Stimulated activated naive CD8-positive, alpha-beta T cell treated with anti-CD3 and anti-CD28 coated beads, Interleukin-15, amount 100 ng/mL, for 72 hours (primary cell): ENCODE data around the gene CCL23.

Experiments
- ATAC-seq: fragments of 150-1000 bp; cut with Tn5 transposase; 2 replicates; pipeline ENCODE4 v1.10.0; 2021; ENCODE audit warnings: mild to moderate bottlenecking, moderate library complexity
- DNase-seq, 2 donors: peaks; one replicate each; pipeline ENCODE4 v3.0.0; 2021 to 2022
- H3K27ac Mint-ChIP-seq, 2 donors: one replicate each; pipeline ENCODE4 v1.8.0; 2022; ENCODE audit warnings: mild to moderate bottlenecking in 2 of 2, mixed read lengths in 2 of 2, moderate library complexity in 2 of 2
- H3K27me3 Mint-ChIP-seq: one replicate; pipeline ENCODE4 v1.8.0; 2022; ENCODE audit warnings: mixed read lengths
- H3K4me1 Mint-ChIP-seq: one replicate; pipeline ENCODE4 v1.8.0; 2022; ENCODE audit warnings: mild to moderate bottlenecking, mixed read lengths
- H3K4me3 Mint-ChIP-seq, 2 donors: one replicate each; pipeline ENCODE4 v1.8.0; 2022; ENCODE audit warnings: mild to moderate bottlenecking in 2 of 2, mixed read lengths in 2 of 2, moderate library complexity in 1 of 2
- H3K9me3 Mint-ChIP-seq, 2 donors: one replicate each; pipeline ENCODE4 v1.8.0; 2022; ENCODE audit warnings: mixed read lengths in 2 of 2

CCL23 gene

GRCh38 chr17:35986643-35987042 lies 31.1 kb downstream of the CCL23 start, which contains the start of gene CCL14:
CCL14 (minus strand) TSS chr17:35986729; CDS start chr17:35986649, 80 bp downstream.
- H3K4me3 Mint-ChIP-seq: no peak within 1 kb of the TSS
- ATAC-seq (no peak), DNase-seq (no peak)
- no peaks in the 10 kb centered on the region for H3K4me1 Mint-ChIP-seq
- peaks cover 9% of the 10 kb centered on the region for H3K27me3 Mint-ChIP-seq
- no peak within 1 kb of the TSS for H3K27ac Mint-ChIP-seq
- H3K9me3 Mint-ChIP-seq: peaks cover 5 to 17% of the 10 kb centered on the region in 2 donors

- Mint-ChIP-seq H3K9me3 (peaks cover 5 to 8% of the 10 kb centered on the region in 2 donors), H3K27ac (no peak overlapping the region), H3K4me1 (no peaks in the 10 kb centered on the region), H3K27me3 (no peaks in the 10 kb centered on the region), H3K4me3 (no peak overlapping the region)
- DNase-seq (no peak), ATAC-seq (no peak)
These were observed 33.6 kb downstream of the CCL23 start for GRCh38 chr17:35984140-35984539.

DNA sequence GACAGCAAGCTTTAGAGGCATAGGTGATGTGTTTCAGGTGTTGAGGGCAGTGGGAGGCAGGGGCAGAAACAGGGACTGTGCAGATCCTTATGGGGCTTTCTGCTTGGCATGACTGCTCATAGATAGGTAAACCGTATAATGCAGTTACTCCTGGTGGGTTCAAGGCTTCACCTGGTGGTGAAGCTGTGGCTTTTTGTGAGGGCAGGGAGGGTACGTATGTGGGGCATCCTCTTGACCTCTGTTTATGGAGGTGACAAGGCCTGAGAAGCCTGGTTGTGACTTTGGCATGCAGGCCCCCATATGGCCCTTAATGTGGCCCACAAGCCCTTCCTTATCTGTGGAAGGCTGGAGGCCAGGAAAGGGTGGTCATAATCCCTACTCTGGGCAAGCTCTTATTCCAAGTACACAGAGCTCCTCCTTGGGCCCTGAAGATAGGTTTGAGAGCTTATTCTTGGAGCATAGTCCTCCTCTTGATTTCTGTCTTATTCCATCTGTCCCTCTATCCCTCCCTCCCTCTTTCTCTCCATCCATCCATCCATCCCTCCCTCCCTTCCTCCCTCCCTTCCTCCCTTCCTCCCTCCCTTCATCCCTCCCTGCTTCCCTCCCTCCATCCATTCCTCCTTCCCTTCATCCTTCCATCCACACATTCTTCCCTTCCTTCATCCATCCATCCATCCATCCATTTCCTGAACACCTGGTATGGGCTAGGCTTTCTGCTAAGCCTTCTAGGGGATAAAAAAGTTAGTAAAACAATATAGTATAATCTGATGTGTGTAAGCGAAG lies 35.2 kb downstream of the CCL23 start:
- Mint-ChIP-seq H3K4me1 (no peaks in the 10 kb centered on the region), H3K9me3 (no peaks in the 10 kb centered on the region), H3K27ac (peak overlapping the region in 1 of 2 donors; percentile 78), H3K27me3 (peaks cover 7% of the 10 kb centered on the region), H3K4me3 (no peak overlapping the region)
- no peak for ATAC-seq
- no peak for DNase-seq

DNA sequence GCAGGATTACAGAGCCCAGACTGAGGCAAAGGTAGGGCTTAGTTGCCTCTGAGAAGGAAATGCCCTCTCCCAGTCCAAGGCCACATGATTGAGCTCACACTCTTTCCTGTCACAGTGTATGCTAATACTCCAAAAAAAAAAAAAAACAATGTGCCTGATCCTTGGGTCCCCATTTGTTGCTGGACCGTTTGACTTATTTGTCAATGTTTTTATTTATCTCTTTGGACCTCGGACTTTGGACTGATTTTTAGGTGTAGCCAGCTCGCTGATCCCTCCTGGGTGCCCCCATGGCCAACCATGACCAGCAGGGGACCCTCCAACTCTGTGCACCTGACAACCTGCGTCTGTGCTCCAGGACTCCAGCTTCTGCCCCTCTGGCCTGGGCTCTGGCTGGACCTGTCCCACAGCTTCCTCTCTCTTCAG lies 35.9 kb downstream of the CCL23 start:
- ATAC-seq: no peak
- Mint-ChIP-seq H3K9me3 (no peaks in the 10 kb centered on the region), H3K4me1 (no peaks in the 10 kb centered on the region)

DNA sequence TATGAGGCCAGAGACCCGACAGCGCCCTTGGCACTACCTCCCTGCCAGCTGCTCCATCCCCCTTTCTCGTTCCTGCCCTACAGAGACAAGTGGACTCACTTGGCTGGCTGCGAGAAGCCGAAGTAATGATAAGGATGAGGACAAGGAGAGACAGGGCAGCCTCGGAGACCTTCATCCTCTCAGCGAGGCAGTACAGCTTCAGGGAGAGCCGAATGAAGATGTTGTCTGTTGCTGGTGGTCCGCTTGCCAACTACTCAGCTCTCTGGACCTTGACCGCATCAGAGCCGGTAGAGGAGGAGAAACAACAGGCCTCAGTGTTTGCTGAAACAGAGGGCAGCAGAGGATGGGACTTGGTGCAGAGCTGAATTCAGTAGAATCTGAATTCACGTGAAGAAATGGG lies 36.5 kb downstream of the CCL23 start, which contains the start of gene CCL16:
TSS of gene CCL16 (minus strand) at position 252 of the 400 bp plus-strand sequence. CDS start at position 175, 77 bp downstream.
- H3K27ac Mint-ChIP-seq: peak within 1 kb of the TSS in 1 of 2 donors; percentile 78

More for the DNA sequence above, 35.9 kb downstream of the CCL23 start:
- Mint-ChIP-seq H3K27me3 (peaks cover 8% of the 10 kb centered on the region), H3K4me3 (no peak overlapping the region), H3K27ac (peak overlapping the region in 1 of 2 donors; percentile 78)
- peak in 1 of 2 donors; percentile 12 for DNase-seq

GRCh38 chr17:35978346-35978745 lies 39.4 kb downstream of the CCL23 start:
- H3K27me3 Mint-ChIP-seq: peaks cover 8% of the 10 kb centered on the region
- no peaks in the 10 kb centered on the region for H3K4me1 Mint-ChIP-seq
- ATAC-seq (no peak), DNase-seq (no peak)
- H3K27ac Mint-ChIP-seq: no peak overlapping the region
- no peak overlapping the region for H3K4me3 Mint-ChIP-seq
- no peaks in the 10 kb centered on the region for H3K9me3 Mint-ChIP-seq

More for the DNA sequence above, 36.5 kb downstream of the CCL23 start, which contains the start of gene CCL16:
- Mint-ChIP-seq H3K9me3 (no peaks in the 10 kb centered on the region), H3K27me3 (peaks cover 8% of the 10 kb centered on the region), H3K4me1 (no peaks in the 10 kb centered on the region), H3K4me3 (no peak within 1 kb of the TSS)
- ATAC-seq: no peak
- DNase-seq: no peak

- Mint-ChIP-seq H3K9me3 (no peaks in the 10 kb centered on the region), H3K4me1 (no peaks in the 10 kb centered on the region), H3K27ac (no peak overlapping the region), H3K4me3 (no peak overlapping the region), H3K27me3 (peaks cover 8% of the 10 kb centered on the region)
- DNase-seq (no peak), ATAC-seq (no peak)
These were observed 40.3 kb downstream of the CCL23 start for GRCh38 chr17:35977509-35977908.

GRCh38 chr17:35973333-35974260 lies 44.2 kb downstream of the CCL23 start:
- no peak overlapping the region for H3K4me3 Mint-ChIP-seq
- H3K9me3 Mint-ChIP-seq: no peaks in the 10 kb centered on the region
- peaks cover 8% of the 10 kb centered on the region for H3K27me3 Mint-ChIP-seq
- no peak overlapping the region for H3K27ac Mint-ChIP-seq
- H3K4me1 Mint-ChIP-seq: peaks cover 10% of the 10 kb centered on the region
- DNase-seq (no peak), ATAC-seq (no peak)

GRCh38 chr17:35972945-35973332 lies 44.8 kb downstream of the CCL23 start:
- ATAC-seq (no peak), DNase-seq (no peak)
- Mint-ChIP-seq H3K27me3 (peaks cover 4% of the 10 kb centered on the region), H3K9me3 (no peaks in the 10 kb centered on the region), H3K4me1 (peaks cover 10% of the 10 kb centered on the region), H3K27ac (peak overlapping the region in 1 of 2 donors; percentile 38), H3K4me3 (no peak overlapping the region)

DNA sequence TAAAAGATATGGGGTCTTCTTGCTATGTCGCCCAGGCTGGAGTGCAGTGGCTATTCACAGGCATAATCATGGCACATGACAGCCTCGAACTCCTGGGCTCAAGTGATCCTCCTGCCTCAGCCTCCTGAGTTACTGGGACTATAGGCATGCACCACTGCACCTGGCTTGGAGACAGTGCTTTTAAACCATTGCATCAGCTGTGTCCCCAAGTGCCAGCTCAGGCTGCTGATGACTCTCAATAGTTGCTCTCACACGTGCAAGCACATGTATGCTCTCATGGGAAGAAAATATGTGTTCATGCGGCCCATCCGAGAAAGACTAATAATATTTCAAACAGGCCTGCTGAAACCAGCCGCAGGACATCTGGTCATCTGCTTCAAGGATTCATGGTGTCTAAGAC lies 45.2 kb downstream of the CCL23 start:
- H3K9me3 Mint-ChIP-seq: no peaks in the 10 kb centered on the region
- no peak for ATAC-seq
- peaks cover 10% of the 10 kb centered on the region for H3K4me1 Mint-ChIP-seq
- H3K27ac Mint-ChIP-seq: no peak overlapping the region
- no peak overlapping the region for H3K4me3 Mint-ChIP-seq
- peaks cover under 1% of the 10 kb centered on the region for H3K27me3 Mint-ChIP-seq
- no peak for DNase-seq

GRCh38 chr17:35972066-35972465 lies 45.7 kb downstream of the CCL23 start:
- DNase-seq: no peak
- ATAC-seq: no peak
- H3K4me3 Mint-ChIP-seq: no peak overlapping the region
- H3K4me1 Mint-ChIP-seq: peaks cover 10% of the 10 kb centered on the region
- no peak overlapping the region for H3K27ac Mint-ChIP-seq
- no peaks in the 10 kb centered on the region for H3K27me3 Mint-ChIP-seq
- H3K9me3 Mint-ChIP-seq: no peaks in the 10 kb centered on the region

GRCh38 chr17:35969558-35970380 lies 48.0 kb downstream of the CCL23 start:
- peaks cover 10% of the 10 kb centered on the region for H3K4me1 Mint-ChIP-seq
- H3K4me3 Mint-ChIP-seq: no peak overlapping the region
- no peak overlapping the region for H3K27ac Mint-ChIP-seq
- peak; percentile 56 for ATAC-seq
- no peaks in the 10 kb centered on the region for H3K9me3 Mint-ChIP-seq
- H3K27me3 Mint-ChIP-seq: no peaks in the 10 kb centered on the region
- DNase-seq: peak; percentile 62 to 63

- ATAC-seq (no peak), DNase-seq (no peak)
- no peak overlapping the region for H3K4me3 Mint-ChIP-seq
- H3K27ac Mint-ChIP-seq: no peak overlapping the region
- no peaks in the 10 kb centered on the region for H3K9me3 Mint-ChIP-seq
- H3K4me1 Mint-ChIP-seq: peaks cover 10% of the 10 kb centered on the region
- H3K27me3 Mint-ChIP-seq: no peaks in the 10 kb centered on the region
These were observed 49.2 kb downstream of the CCL23 start for GRCh38 chr17:35968520-35969054.

DNA sequence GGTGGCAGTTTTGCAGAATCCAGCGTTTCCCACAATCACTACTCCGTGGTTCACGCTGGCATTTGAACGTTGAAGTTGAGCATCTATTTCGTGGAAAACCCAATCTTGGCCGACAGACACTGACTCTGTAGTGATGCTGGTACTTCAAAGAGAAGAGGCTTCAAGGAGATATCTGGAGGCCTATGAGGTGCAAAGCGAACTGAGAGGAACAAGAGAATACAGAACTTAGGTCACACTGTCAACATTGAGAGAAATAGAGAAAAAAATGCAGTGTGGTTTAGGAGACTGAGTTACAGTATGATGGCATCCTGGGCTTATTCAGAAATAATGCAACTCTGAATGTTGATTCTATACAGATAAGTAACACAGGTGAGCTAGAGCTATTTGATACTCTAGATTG lies 52.5 kb downstream of the CCL23 start:
- H3K9me3 Mint-ChIP-seq: no peaks in the 10 kb centered on the region
- H3K27ac Mint-ChIP-seq: no peak overlapping the region
- ATAC-seq: no peak
- no peak for DNase-seq
- H3K4me1 Mint-ChIP-seq: peaks cover 10% of the 10 kb centered on the region
- H3K27me3 Mint-ChIP-seq: no peaks in the 10 kb centered on the region
- no peak overlapping the region for H3K4me3 Mint-ChIP-seq

GRCh38 chr17:35963663-35964062 lies 54.1 kb downstream of the CCL23 start:
- no peak for ATAC-seq
- no peaks in the 10 kb centered on the region for H3K4me1 Mint-ChIP-seq
- H3K27me3 Mint-ChIP-seq: no peaks in the 10 kb centered on the region
- no peak overlapping the region for H3K27ac Mint-ChIP-seq
- H3K4me3 Mint-ChIP-seq: no peak overlapping the region
- H3K9me3 Mint-ChIP-seq: no peaks in the 10 kb centered on the region
- DNase-seq: no peak
